ENCODE results near the gene HSPA1A.
"Not testable (repeated sequence)": the region's sequence is repeated elsewhere in the genome, so short reads cannot be mapped to it uniquely, and the experiment has no call there.

The HSPA1A gene

DNA sequence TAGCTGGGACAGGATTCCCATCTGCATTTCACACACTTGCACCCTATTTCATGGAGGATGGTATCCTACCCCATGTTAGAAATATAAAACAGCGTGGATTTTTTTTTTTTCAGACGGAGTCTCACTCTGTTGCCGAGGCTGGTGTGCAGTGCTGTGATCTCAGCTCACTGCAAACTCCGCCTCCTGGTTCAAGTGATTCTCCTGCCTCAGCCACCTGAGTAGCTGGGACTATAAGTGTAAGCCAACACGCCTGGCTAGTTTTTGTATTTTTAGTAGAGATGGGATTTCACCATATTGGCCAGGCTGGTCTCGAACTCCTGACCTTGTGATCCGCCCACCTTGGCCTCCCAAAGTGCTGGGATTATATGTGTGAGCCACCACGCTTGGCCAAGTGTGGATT is 42.4 kb downstream of the HSPA1A start:
- Mint-ChIP-seq H3K36me3 (ENCODE audit: insufficient read depth) (peaks cover 28% of the 10 kb centered on the region), H3K27ac (ENCODE audit: low read depth) (peak overlapping the region; percentile 44), H3K4me1 (peaks cover 17% of the 10 kb centered on the region)
- DNase-seq (ENCODE audit: low spot score in 2 of 2); H3K9me3 Mint-ChIP-seq; H3K4me3 Mint-ChIP-seq; H3K27me3 Mint-ChIP-seq; ATAC-seq (replicated peaks; ENCODE audit: extremely low read depth, poor library complexity, severe bottlenecking): not testable (repeated sequence)

DNA sequence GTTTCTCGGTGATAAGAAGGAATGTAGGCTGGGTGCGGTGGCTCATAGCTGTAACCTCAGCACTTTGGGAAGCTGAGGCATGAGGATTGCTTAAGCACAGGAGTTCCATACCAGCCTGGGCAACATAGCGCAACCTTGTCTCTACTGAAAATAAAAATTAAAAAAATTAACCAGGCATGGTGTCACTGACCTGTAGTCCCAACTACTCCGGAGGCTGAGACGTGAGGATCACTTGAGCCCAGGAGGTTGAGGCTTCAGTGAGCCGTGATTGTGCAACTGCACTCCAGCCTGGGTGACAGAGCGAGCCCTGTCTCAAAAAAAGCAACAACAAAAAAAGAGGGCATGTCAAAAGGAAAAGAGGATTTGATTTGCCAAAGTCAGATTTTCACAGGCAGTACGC is 43.4 kb downstream of the HSPA1A start:
- H3K27me3 Mint-ChIP-seq, result no peaks in the 10 kb centered on the region
- peaks cover 37% of the 10 kb centered on the region for H3K36me3 Mint-ChIP-seq (ENCODE audit: insufficient read depth)
- DNase-seq (ENCODE audit: low spot score in 2 of 2), result no peak
- ATAC-seq (replicated peaks; ENCODE audit: extremely low read depth, poor library complexity, severe bottlenecking), result no peak
- no peak overlapping the region for H3K4me3 Mint-ChIP-seq
- peaks cover 24% of the 10 kb centered on the region for H3K4me1 Mint-ChIP-seq
- no peaks in the 10 kb centered on the region for H3K9me3 Mint-ChIP-seq
- H3K27ac Mint-ChIP-seq (ENCODE audit: low read depth), result no peak overlapping the region

GRCh38 chr6:31859923-31860322 is 44.6 kb downstream of the HSPA1A start:
- peaks cover 26% of the 10 kb centered on the region for H3K4me1 Mint-ChIP-seq
- H3K9me3 Mint-ChIP-seq, result no peaks in the 10 kb centered on the region
- peaks cover 39% of the 10 kb centered on the region for H3K36me3 Mint-ChIP-seq (ENCODE audit: insufficient read depth)
- H3K27me3 Mint-ChIP-seq, result no peaks in the 10 kb centered on the region
- DNase-seq (ENCODE audit: low spot score in 2 of 2) (no peak), ATAC-seq (replicated peaks; ENCODE audit: extremely low read depth, poor library complexity, severe bottlenecking) (no peak)
- no peak overlapping the region for H3K4me3 Mint-ChIP-seq
- H3K27ac Mint-ChIP-seq (ENCODE audit: low read depth), result no peak overlapping the region

- DNase-seq (ENCODE audit: low spot score in 2 of 2) (no peak), ATAC-seq (replicated peaks; ENCODE audit: extremely low read depth, poor library complexity, severe bottlenecking) (no peak)
- peaks cover 40% of the 10 kb centered on the region for H3K36me3 Mint-ChIP-seq (ENCODE audit: insufficient read depth)
- no peak overlapping the region for H3K4me3 Mint-ChIP-seq
- H3K27ac Mint-ChIP-seq (ENCODE audit: low read depth), result no peak overlapping the region
- H3K9me3 Mint-ChIP-seq, result no peaks in the 10 kb centered on the region
- no peaks in the 10 kb centered on the region for H3K27me3 Mint-ChIP-seq
- peaks cover 26% of the 10 kb centered on the region for H3K4me1 Mint-ChIP-seq
Measured at GRCh38 chr6:31860349-31860748, 45.0 kb downstream of the HSPA1A start.

DNA sequence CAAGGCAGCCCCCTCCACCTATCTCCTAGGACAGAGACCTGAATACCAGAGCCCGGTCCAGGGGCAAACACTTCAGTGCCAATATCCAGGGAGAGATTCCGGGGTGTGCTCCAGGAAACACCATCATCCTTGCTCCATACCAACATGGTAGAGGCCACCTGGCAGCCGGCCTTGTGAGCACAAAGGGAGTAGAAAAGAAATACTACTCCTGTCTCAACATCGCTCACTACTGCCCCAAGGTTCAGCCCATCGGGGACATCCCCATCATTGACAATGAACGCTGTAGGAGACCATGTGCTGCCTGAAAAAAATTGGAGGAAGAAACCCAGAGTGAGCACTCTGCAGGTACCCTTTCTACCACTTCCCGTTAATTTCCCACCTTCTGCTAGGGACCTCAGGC is 45.8 kb downstream of the HSPA1A start:
- Mint-ChIP-seq H3K9me3 (no peaks in the 10 kb centered on the region), H3K27me3 (no peaks in the 10 kb centered on the region), H3K36me3 (ENCODE audit: insufficient read depth) (peaks cover 40% of the 10 kb centered on the region), H3K27ac (ENCODE audit: low read depth) (no peak overlapping the region), H3K4me3 (no peak overlapping the region), H3K4me1 (peaks cover 26% of the 10 kb centered on the region)
- DNase-seq (ENCODE audit: low spot score in 2 of 2) (no peak), ATAC-seq (replicated peaks; ENCODE audit: extremely low read depth, poor library complexity, severe bottlenecking) (no peak)

- peaks cover 37% of the 10 kb centered on the region for H3K36me3 Mint-ChIP-seq (ENCODE audit: insufficient read depth)
- peaks cover 26% of the 10 kb centered on the region for H3K4me1 Mint-ChIP-seq
- no peaks in the 10 kb centered on the region for H3K9me3 Mint-ChIP-seq
- no peak for ATAC-seq (replicated peaks; ENCODE audit: extremely low read depth, poor library complexity, severe bottlenecking)
- peak overlapping the region; percentile 81 for H3K4me3 Mint-ChIP-seq
- peak overlapping the region; percentile 94 for H3K27ac Mint-ChIP-seq (ENCODE audit: low read depth)
- no peaks in the 10 kb centered on the region for H3K27me3 Mint-ChIP-seq
- DNase-seq (ENCODE audit: low spot score in 2 of 2), result no peak
Measured at GRCh38 chr6:31861919-31862343, 46.6 kb downstream of the HSPA1A start.

DNA sequence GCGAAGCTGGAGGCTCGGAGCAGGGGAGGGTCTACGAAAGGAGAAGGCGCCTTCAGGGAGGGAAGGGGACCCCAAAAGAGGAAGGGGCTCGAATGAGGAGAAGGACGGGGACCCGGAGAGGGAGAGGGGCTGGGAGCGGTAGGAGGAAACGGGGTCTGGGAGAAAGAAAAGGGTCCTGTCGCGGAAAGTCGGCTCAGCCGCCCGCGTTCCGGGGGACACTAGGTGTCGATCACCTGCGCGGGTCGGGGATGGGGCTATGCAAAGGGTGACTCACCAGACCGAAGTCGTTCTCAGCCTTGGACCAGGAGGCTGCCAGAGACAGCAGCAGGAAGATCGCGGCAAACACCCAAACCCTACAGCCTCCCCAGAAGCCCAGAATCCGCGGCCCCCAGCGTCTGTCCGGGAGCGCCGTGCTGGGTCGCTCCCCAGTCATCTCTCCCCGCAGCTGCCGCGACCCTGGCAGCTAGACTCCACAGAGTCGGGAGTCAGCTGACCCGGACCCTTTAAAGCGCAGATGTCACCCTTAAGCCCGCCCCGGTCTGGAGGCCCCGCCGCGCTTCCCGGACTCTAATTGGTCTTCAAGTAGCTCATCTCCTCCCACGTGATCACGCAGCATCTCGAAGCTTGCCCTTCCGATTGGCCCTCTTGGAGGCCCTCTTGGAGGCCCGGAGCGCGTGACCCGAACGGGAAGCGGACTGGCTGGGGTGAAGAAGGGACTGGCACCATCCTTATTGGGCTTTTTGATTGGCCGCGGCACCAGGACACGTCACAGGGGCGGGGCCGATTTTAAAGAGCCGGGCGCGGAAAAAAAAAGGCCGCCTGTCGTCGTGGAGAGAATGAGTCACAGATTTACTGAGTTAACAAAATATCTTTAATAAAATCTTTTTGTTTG is 47.2 kb downstream of the HSPA1A start, which contains the start of gene NEU1:
TSS of gene NEU1 (minus strand) at position 478 of the 892 bp plus-strand sequence. CDS start at position 433, 45 bp downstream.
- ATAC-seq (replicated peaks; ENCODE audit: extremely low read depth, poor library complexity, severe bottlenecking), result peak; percentile 97
- Mint-ChIP-seq H3K4me3 (peak within 1 kb of the TSS; percentile 81), H3K36me3 (ENCODE audit: insufficient read depth) (peaks cover 36% of the 10 kb centered on the region), H3K27me3 (no peaks in the 10 kb centered on the region), H3K27ac (ENCODE audit: low read depth) (peak within 1 kb of the TSS; percentile 94), H3K9me3 (no peaks in the 10 kb centered on the region), H3K4me1 (peaks cover 26% of the 10 kb centered on the region)
- DNase-seq (ENCODE audit: low spot score in 2 of 2), result peak; percentile 92 to 99

GRCh38 chr6:31864123-31864562 is 48.8 kb downstream of the HSPA1A start:
- Mint-ChIP-seq H3K36me3 (ENCODE audit: insufficient read depth) (peaks cover 28% of the 10 kb centered on the region), H3K4me3 (peak overlapping the region; percentile 81), H3K4me1 (peaks cover 26% of the 10 kb centered on the region), H3K27ac (ENCODE audit: low read depth) (peak overlapping the region; percentile 94)
- not testable (repeated sequence) for H3K27me3 Mint-ChIP-seq; H3K9me3 Mint-ChIP-seq; DNase-seq (ENCODE audit: low spot score in 2 of 2); ATAC-seq (replicated peaks; ENCODE audit: extremely low read depth, poor library complexity, severe bottlenecking)

DNA sequence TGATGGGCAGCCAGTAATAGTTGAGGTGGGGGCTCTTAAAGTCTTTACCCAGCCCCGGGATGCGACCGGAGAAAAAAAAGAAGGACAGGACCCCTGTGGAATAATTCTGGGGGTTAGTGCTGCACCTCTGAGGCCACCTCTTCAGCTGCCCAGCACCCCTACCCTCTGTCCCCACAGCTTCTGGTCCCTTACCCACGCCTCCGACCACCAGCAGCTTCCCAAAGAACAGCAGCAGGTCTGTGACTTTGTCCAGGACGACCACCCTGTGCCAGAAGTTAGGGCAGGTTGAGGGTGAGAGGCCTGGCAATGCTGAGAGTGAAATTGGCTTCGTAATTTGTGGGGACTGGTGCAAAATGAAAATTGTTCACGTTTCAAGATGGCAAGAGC is 49.5 kb downstream of the HSPA1A start:
- Mint-ChIP-seq H3K9me3 (no peaks in the 10 kb centered on the region), H3K27ac (ENCODE audit: low read depth) (no peak overlapping the region), H3K4me1 (peaks cover 26% of the 10 kb centered on the region), H3K36me3 (ENCODE audit: insufficient read depth) (peaks cover 25% of the 10 kb centered on the region), H3K27me3 (no peaks in the 10 kb centered on the region), H3K4me3 (no peak overlapping the region)
- ATAC-seq (replicated peaks; ENCODE audit: extremely low read depth, poor library complexity, severe bottlenecking) (no peak), DNase-seq (ENCODE audit: low spot score in 2 of 2) (no peak)

- Mint-ChIP-seq H3K27me3 (no peaks in the 10 kb centered on the region), H3K27ac (ENCODE audit: low read depth) (no peak overlapping the region), H3K9me3 (no peaks in the 10 kb centered on the region), H3K4me3 (no peak overlapping the region), H3K36me3 (ENCODE audit: insufficient read depth) (peaks cover 23% of the 10 kb centered on the region), H3K4me1 (peaks cover 26% of the 10 kb centered on the region)
- no peak for ATAC-seq (replicated peaks; ENCODE audit: extremely low read depth, poor library complexity, severe bottlenecking)
- no peak for DNase-seq (ENCODE audit: low spot score in 2 of 2)
Measured at GRCh38 chr6:31865205-31866118, 50.1 kb downstream of the HSPA1A start.
